Chondrocyte (in vitro differentiated cells): ENCODE measurements around the gene GSPT2. TPM values are rescaled to one million over a fixed set of nuclear protein-coding genes. Genes with fewer than 3 reads are reported as not detected.
"Not testable (repeated sequence)": the region's sequence is repeated elsewhere in the genome, so short reads cannot be mapped to it uniquely, and the experiment has no call there.

Source experiments
- DNase-seq: peaks from one replicate; pipeline ENCODE4 v3.0.0; 2021; ENCODE audit warnings: mixed read lengths, low spot score
- H3K27ac Mint-ChIP-seq: one replicate; pipeline ENCODE4 v1.8.0; 2021; ENCODE audit warnings: mild to moderate bottlenecking, moderate library complexity, mixed read lengths; ENCODE audit not compliant: unreplicated experiment
- H3K27me3 Mint-ChIP-seq: 2 replicates; pipeline ENCODE4 v1.8.0; 2021; ENCODE audit warnings: low read depth, mixed read lengths
- H3K36me3 Mint-ChIP-seq: 2 replicates; pipeline ENCODE4 v1.8.0; 2021; ENCODE audit warnings: low read depth, mixed read lengths
- H3K4me1 Mint-ChIP-seq: 2 replicates; pipeline ENCODE4 v1.8.0; 2021; ENCODE audit warnings: low read depth, mild to moderate bottlenecking, mixed read lengths
- H3K4me3 Mint-ChIP-seq: one replicate; pipeline ENCODE4 v1.8.0; 2021; ENCODE audit warnings: mild to moderate bottlenecking, moderate library complexity, mixed read lengths; ENCODE audit not compliant: unreplicated experiment
- H3K9me3 Mint-ChIP-seq: 2 replicates; pipeline ENCODE4 v1.8.0; 2021; ENCODE audit warnings: low read depth, mixed read lengths
- CTCF ChIP-seq: fragments of 200-600 bp; sonication (generic); IDR thresholded peaks from 2 replicates; pipeline ENCODE4 v1.5.0; 2021; ENCODE audit warnings: antibody characterized with exemption, mild to moderate bottlenecking, moderate library complexity
- long read RNA-seq: library from polyadenylated mRNA; stranded (forward); transcript quantifications from one replicate; pipeline ENCODE4 v2.0.0, GENCODE V29; 2021
- total RNA-seq: library from RNA; stranded (reverse); gene quantifications from 3 replicates; pipeline ENCODE4 v1.2.1, GENCODE V29; 2021

GSPT2 gene
- total RNA-seq, result 8.7 to 9.6 TPM (median 9.1 TPM) in 3 replicates
- long read RNA-seq, transcript GSPT2-201 (1 exons, 2,802 nt), result major isoform, 18 of 18 reads
- long read RNA-seq, partial matches to known transcripts, result 0 of 18 reads
- long read RNA-seq, other reads (novel, unspliced or antisense), result 0 of 18 reads

GRCh38 chrX:51743179-51743957 lies at the start of gene GSPT2:
GSPT2 (plus strand) TSS chrX:51743442; CDS start chrX:51743627, 185 bp downstream.
- peaks cover 5% of the 10 kb centered on the region for H3K27me3 Mint-ChIP-seq
- DNase-seq, result no peak
- peaks cover 17% of the 10 kb centered on the region for H3K4me1 Mint-ChIP-seq
- peaks cover 33% of the 10 kb centered on the region for H3K9me3 Mint-ChIP-seq
- peaks cover 13% of the 10 kb centered on the region for H3K36me3 Mint-ChIP-seq
- peak within 1 kb of the TSS; percentile 57 for H3K27ac Mint-ChIP-seq
- peak within 1 kb of the TSS; percentile 80 for H3K4me3 Mint-ChIP-seq
- no peak for TF ChIP-seq CTCF

- peaks cover 9% of the 10 kb centered on the region for H3K9me3 Mint-ChIP-seq
- no peaks in the 10 kb centered on the region for H3K4me1 Mint-ChIP-seq
- peak; percentile 32 for DNase-seq
- TF ChIP-seq CTCF, result no peak
- H3K27me3 Mint-ChIP-seq, result peaks cover 2% of the 10 kb centered on the region
- no peak overlapping the region for H3K4me3 Mint-ChIP-seq
- H3K27ac Mint-ChIP-seq, result no peak overlapping the region
- H3K36me3 Mint-ChIP-seq, result no peaks in the 10 kb centered on the region
Observed at GRCh38 chrX:51694254-51694653, 49.0 kb upstream of the GSPT2 start.

GRCh38 chrX:51697397-51697796 lies 45.8 kb upstream of the GSPT2 start:
- Mint-ChIP-seq H3K9me3 (peaks cover 9% of the 10 kb centered on the region), H3K27me3 (peaks cover 2% of the 10 kb centered on the region), H3K36me3 (no peaks in the 10 kb centered on the region), H3K4me1 (no peaks in the 10 kb centered on the region), H3K27ac (no peak overlapping the region), H3K4me3 (no peak overlapping the region)
- no peak for TF ChIP-seq CTCF
- DNase-seq, result peak; percentile 8

GRCh38 chrX:51710277-51711164 lies 32.7 kb upstream of the GSPT2 start, which contains the start of gene CENPVL1:
CENPVL1 (plus strand) TSS chrX:51710512; CDS start chrX:51710512, 0 bp downstream.
- H3K4me3 Mint-ChIP-seq, H3K36me3 Mint-ChIP-seq, H3K27ac Mint-ChIP-seq, H3K27me3 Mint-ChIP-seq, DNase-seq, H3K4me1 Mint-ChIP-seq, H3K9me3 Mint-ChIP-seq: not testable (repeated sequence)

GRCh38 chrX:51712943-51713647 lies 30.1 kb upstream of the GSPT2 start:
- H3K4me3 Mint-ChIP-seq, H3K9me3 Mint-ChIP-seq, H3K36me3 Mint-ChIP-seq, H3K4me1 Mint-ChIP-seq, DNase-seq, H3K27ac Mint-ChIP-seq, H3K27me3 Mint-ChIP-seq: not testable (repeated sequence)
